Psoas muscle (tissue), 8 donors: ENCODE measurements around the gene FKBP5. TPM values are rescaled to one million over a fixed set of nuclear protein-coding genes. Genes with fewer than 3 reads are reported as not detected.
"Not testable (repeated sequence)": the region's sequence is repeated elsewhere in the genome, so short reads cannot be mapped to it uniquely, and the experiment has no call there.

Experiments used
- ATAC-seq, 4 donors: fragments of 200-7000 bp; cut with Tn5 transposase; one replicate each; pipeline ENCODE4 v1.9.1; 2020; ENCODE audit warnings: moderate library complexity in 3 of 4, mild to moderate bottlenecking in 2 of 4
- DNase-seq, 2 donors: peaks; one replicate each; pipeline ENCODE4 v3.0.0-alpha.2; 2020
- H3K27ac ChIP-seq: fragments of 200-600 bp; one replicate; pipeline ENCODE4 v1.8.0; 2022
- H3K27me3 ChIP-seq, 3 donors: fragments of 200-600 bp in 1 of 3; one replicate each; pipeline versions ENCODE4 v1.6.1 to v1.8.0; 2013 to 2022; ENCODE audit warnings: low read length in 2 of 3, mild to moderate bottlenecking in 2 of 3, moderate library complexity in 1 of 3; ENCODE audit not compliant: insufficient read depth in 3 of 3
- H3K36me3 ChIP-seq, 2 donors: fragments of 200-600 bp in 1 of 2; one replicate each; pipeline versions ENCODE4 v1.6.1 to v1.8.0; 2013 to 2022; ENCODE audit warnings: low read depth in 1 of 2, mild to moderate bottlenecking in 1 of 2, moderate library complexity in 1 of 2; ENCODE audit not compliant: insufficient read depth in 1 of 2
- H3K4me1 ChIP-seq: fragments of 200-600 bp; one replicate; pipeline ENCODE4 v1.8.0; 2022
- H3K4me3 ChIP-seq: fragments of 200-600 bp; one replicate; pipeline ENCODE4 v1.8.0; 2022; ENCODE audit warnings: mild to moderate bottlenecking
- H3K9me3 ChIP-seq: fragments of 200-600 bp; one replicate; pipeline ENCODE4 v1.8.0; 2022
- WGBS, 3 donors: extraction: QIAGEN DNeasy Blood & Tissue Kit; methylation state at CpG; one replicate each; pipeline versions ENCODE4 v1.1.6 to v1.1.7; 2013; 5-methylcytosine and 5-hydroxymethylcytosine counted together
- intact Hi-C, 2 donors: fragments of 100-400 bp; cut with DNase I; formaldehyde crosslinking; loops; one replicate each; pipeline versions ENCODE4 v1.11.0 to v1.14.2; 2022
- polyA plus RNA-seq, 3 donors: library from polyadenylated mRNA; stranded (reverse); fragments of 200-250 nt; gene quantifications; one replicate each; pipeline ENCODE4 v1.2.3, GENCODE V29; 2013
- total RNA-seq, 4 donors: library from RNA; stranded (reverse); fragmentation: NEBNext Ultra II Directional in 2 of 4; extraction: Animal tissue kit (Norgen Biotek cat#: 25700) in 2 of 4; gene quantifications; one replicate each; pipeline versions ENCODE4 v1.2.1 to v1.2.4, GENCODE V29; 2021 to 2023
- TF ChIP-seq, protein P1 (sequence below): fragments of 200-600 bp; IDR thresholded peaks from one replicate; pipeline ENCODE4 v1.8.0; 2022; ENCODE audit warnings: antibody characterized with exemption
- donor health status: healthy with polysubstance abuse.
- donor health status: DM: no; HTN: no; CAD: no; lungs with moderate emphysema.
- donor health status: Bipolar disorder and iron deficiency.
- donor health status: healthy.
- donor health status: DM: yes; HTN: yes; CAD: no.
- donor health status: DM: no; HTN: no; CAD: no.
- donor health status: DM: no; HTN: no; CAD: no.
- donor health status: DM: yes; HTN: yes; CAD: no.

The FKBP5 gene
- total and polyA plus RNA-seq, 7 donors: 56.5 to 1,905 (median 542) TPM

- TF ChIP-seq, protein P1, sequence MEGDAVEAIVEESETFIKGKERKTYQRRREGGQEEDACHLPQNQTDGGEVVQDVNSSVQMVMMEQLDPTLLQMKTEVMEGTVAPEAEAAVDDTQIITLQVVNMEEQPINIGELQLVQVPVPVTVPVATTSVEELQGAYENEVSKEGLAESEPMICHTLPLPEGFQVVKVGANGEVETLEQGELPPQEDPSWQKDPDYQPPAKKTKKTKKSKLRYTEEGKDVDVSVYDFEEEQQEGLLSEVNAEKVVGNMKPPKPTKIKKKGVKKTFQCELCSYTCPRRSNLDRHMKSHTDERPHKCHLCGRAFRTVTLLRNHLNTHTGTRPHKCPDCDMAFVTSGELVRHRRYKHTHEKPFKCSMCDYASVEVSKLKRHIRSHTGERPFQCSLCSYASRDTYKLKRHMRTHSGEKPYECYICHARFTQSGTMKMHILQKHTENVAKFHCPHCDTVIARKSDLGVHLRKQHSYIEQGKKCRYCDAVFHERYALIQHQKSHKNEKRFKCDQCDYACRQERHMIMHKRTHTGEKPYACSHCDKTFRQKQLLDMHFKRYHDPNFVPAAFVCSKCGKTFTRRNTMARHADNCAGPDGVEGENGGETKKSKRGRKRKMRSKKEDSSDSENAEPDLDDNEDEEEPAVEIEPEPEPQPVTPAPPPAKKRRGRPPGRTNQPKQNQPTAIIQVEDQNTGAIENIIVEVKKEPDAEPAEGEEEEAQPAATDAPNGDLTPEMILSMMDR: no peak
- Histone ChIP-seq H3K27me3 (no peaks in the 10 kb centered on the region), H3K4me1 (peaks cover 20% of the 10 kb centered on the region), H3K27ac (no peak overlapping the region), H3K4me3 (no peak overlapping the region), H3K9me3 (no peaks in the 10 kb centered on the region), H3K36me3 (no peaks in the 10 kb centered on the region)
- DNase-seq: no peak
- no peak for ATAC-seq
- WGBS, 3 donors: 83 to 95% (median 85%) methylated on average over 2 of the region's 2 CpGs
- intact Hi-C loops: loop anchor here in 1 of 2 donors (2.0 kb wide), 1 partner anchor 26 kb away; no protein-coding TSS in a partner anchor
These were observed 5.7 kb upstream of the FKBP5 start for GRCh38 chr6:35694462-35694861.

DNA sequence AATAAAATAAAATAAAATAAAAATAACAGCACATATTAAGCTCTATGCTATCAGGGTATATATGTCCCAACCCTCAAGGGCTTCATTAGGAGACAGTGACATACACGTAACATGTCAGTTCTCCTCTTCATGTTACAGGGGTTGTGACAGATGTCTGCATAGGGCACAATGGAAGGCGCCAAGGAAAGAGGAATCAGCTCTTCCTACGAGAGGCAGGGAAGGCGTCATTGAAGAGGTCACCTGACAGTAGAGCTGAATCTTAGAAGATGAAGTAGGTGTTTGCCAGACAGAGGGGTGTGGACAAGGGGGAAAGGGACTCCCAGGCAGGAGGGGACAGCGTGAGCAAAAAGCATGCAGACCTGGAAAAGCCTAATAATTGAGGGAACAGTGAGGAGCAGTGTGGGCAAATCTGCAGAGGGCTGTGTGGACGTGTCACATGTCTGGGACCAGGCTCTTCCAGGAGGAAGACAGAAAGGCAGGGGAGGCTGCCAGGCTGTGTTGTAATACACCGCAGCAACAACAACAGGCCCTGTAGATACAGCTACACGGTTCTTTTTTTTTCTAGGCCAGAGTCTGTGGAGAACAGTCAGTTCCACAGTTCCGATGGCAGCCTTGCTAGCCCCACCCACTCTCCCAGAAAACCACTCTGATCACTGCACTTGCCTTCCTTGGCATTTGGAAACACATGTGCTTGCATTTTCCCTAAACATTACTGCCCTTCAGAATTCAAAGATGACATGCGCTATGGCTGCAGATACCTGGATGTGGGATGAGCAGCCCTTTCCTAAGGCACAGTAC lies 2.5 kb upstream of the FKBP5 start:
- TF ChIP-seq, protein P1: no peak
- Histone ChIP-seq H3K4me1 (peaks cover 20% of the 10 kb centered on the region), H3K27me3 (no peaks in the 10 kb centered on the region), H3K27ac (peak overlapping the region; percentile 96), H3K4me3 (peak overlapping the region; percentile 39), H3K36me3 (no peaks in the 10 kb centered on the region), H3K9me3 (no peaks in the 10 kb centered on the region)
- 30 to 48% (median 35%) methylated on average over 10 of the region's 10 CpGs for WGBS, 3 donors
- ATAC-seq: peak; percentile 70 to 78 (median 73)
- DNase-seq: peak; percentile 93 to 97
- intact Hi-C loops: loop anchor here in 1 of 2 donors (1.0 kb wide), 1 partner anchor 34 kb away; no protein-coding TSS in a partner anchor

DNA sequence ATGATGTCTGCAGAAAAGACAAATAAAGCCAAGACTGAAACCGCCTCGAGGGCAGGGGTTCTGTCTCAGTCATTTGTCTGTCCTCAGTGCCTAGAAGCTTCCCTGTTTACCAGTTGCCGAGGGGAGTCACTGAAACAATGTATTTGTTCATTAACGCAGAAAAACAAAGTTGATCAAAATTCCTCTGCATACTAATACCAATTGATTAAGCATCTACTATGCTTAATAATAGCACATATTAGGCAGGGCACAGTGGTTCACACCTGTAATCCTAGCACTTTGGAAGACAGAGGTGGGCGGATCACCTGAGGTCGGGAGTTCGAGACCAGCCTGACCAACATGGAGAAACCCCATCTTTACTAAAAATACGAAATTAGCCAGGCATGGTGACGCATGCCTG lies 1.8 kb upstream of the FKBP5 start:
- ATAC-seq (no peak), DNase-seq (no peak)
- H3K27ac ChIP-seq: peak overlapping the region; percentile 96
- TF ChIP-seq, protein P1: no peak
- intact Hi-C loops: no loop called here
- H3K4me3 ChIP-seq: no peak overlapping the region
- H3K27me3 ChIP-seq: no peaks in the 10 kb centered on the region
- peaks cover 23% of the 10 kb centered on the region for H3K4me1 ChIP-seq
- H3K36me3 ChIP-seq: no peaks in the 10 kb centered on the region
- H3K9me3 ChIP-seq: no peaks in the 10 kb centered on the region
- 94 to 95% (median 95%) methylated on average over 8 to 9 of the region's 9 CpGs for WGBS, 3 donors

- DNase-seq, H3K9me3 ChIP-seq, H3K27me3 ChIP-seq, H3K36me3 ChIP-seq, H3K4me3 ChIP-seq, intact Hi-C loops, ATAC-seq: not testable (repeated sequence)
- 97 to 99% (median 98%) methylated on average over 16 of the region's 16 CpGs for WGBS, 3 donors
- Histone ChIP-seq H3K4me1 (peaks cover 27% of the 10 kb centered on the region), H3K27ac (peak overlapping the region; percentile 96)
These were observed 1.3 kb upstream of the FKBP5 start for GRCh38 chr6:35690006-35690405.
